ENCODE data around the gene ARHGAP45. TPM values are rescaled to one million over a fixed set of nuclear protein-coding genes. Genes with fewer than 3 reads are reported as not detected.
A peak's percentile ranks its signal among the peaks of the same experiment; 100 is the strongest.

Gene ARHGAP45
- total RNA-seq, 3 donors from 2014 or later (not counting 1 experiment from before 2014, with no cell fraction given): 535 to 601 (median 560) TPM

GRCh38 chr19:1060689-1061088 is 6.3 kb upstream of the ARHGAP45 start:
- H3K9me3 ChIP-seq (ENCODE audit: control insufficient read depth, insufficient read depth, low read length): peaks cover 27% of the 10 kb centered on the region
- no peak for ATAC-seq
- no peak overlapping the region for H3K27ac ChIP-seq (ENCODE audit: low read length)
- Mint-ChIP-seq H3K36me3 (no peaks in the 10 kb centered on the region), H3K4me3 (no peak overlapping the region), H3K27me3 (ENCODE audit: low read depth in 2 of 2) (no peaks in the 10 kb centered on the region), H3K4me1 (peaks cover 20 to 44% of the 10 kb centered on the region in 2 donors), H3K27ac (no peak overlapping the region), H3K9me3 (no peaks in the 10 kb centered on the region)
- TF ChIP-seq CTCF (IDR thresholded peaks at IDR 0.05): no peak
- peaks cover 22% of the 10 kb centered on the region for H3K36me3 ChIP-seq (ENCODE audit: control insufficient read depth, insufficient read depth, low read length)
- no peaks in the 10 kb centered on the region for H3K27me3 ChIP-seq (ENCODE audit: control insufficient read depth, insufficient read depth, low read length)
- no peak overlapping the region for H3K4me3 ChIP-seq (ENCODE audit: low read length)
- WGBS (ENCODE audit: insufficient coverage): 85% methylated on average over 5 of the region's 5 CpGs
- peaks cover 33% of the 10 kb centered on the region for H3K4me1 ChIP-seq (ENCODE audit: control insufficient read depth, insufficient read depth, low read length)
- intact Hi-C loops (cut with micrococcal nuclease): no loop called here
- DNase-seq: no peak

DNA sequence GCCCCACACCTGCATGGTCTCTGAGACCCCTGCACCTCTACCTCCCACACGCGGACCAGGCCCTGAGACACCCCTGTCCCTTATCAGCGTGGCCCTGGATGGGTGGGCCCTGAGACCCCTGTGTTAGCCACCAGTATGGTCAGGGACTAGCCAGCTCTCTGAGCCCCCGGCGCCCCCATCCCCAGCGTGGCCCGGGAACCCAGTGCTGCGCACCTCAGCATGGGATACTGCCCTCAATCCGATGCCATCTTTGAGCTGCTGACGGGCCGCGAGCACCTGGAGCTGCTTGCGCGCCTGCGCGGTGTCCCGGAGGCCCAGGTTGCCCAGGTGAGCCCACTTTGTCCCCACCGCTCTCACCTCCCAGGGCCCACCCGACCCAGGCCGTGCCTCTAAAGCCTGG is 5.0 kb upstream of the ARHGAP45 start:
- no peaks in the 10 kb centered on the region for H3K27me3 ChIP-seq (ENCODE audit: control insufficient read depth, insufficient read depth, low read length)
- DNase-seq (no peak), ATAC-seq (no peak)
- WGBS (ENCODE audit: insufficient coverage): 98% methylated on average over 20 of the region's 20 CpGs
- no peak overlapping the region for H3K27ac ChIP-seq (ENCODE audit: low read length)
- H3K4me1 ChIP-seq (ENCODE audit: control insufficient read depth, insufficient read depth, low read length): peaks cover 44% of the 10 kb centered on the region
- Mint-ChIP-seq H3K27ac (no peak overlapping the region), H3K4me3 (no peak overlapping the region), H3K4me1 (peaks cover 18 to 43% of the 10 kb centered on the region in 2 donors), H3K27me3 (ENCODE audit: low read depth in 2 of 2) (no peaks in the 10 kb centered on the region), H3K9me3 (no peaks in the 10 kb centered on the region), H3K36me3 (no peaks in the 10 kb centered on the region)
- TF ChIP-seq CTCF (IDR thresholded peaks at IDR 0.05): no peak
- H3K36me3 ChIP-seq (ENCODE audit: control insufficient read depth, insufficient read depth, low read length): peaks cover 11% of the 10 kb centered on the region
- H3K9me3 ChIP-seq (ENCODE audit: control insufficient read depth, insufficient read depth, low read length): peaks cover 19% of the 10 kb centered on the region
- intact Hi-C loops (cut with micrococcal nuclease): no loop called here
- no peak overlapping the region for H3K4me3 ChIP-seq (ENCODE audit: low read length)

- H3K27ac Mint-ChIP-seq: no peak overlapping the region
- WGBS (ENCODE audit: insufficient coverage): 97% methylated on average over 16 of the region's 17 CpGs
- H3K36me3 Mint-ChIP-seq: no peaks in the 10 kb centered on the region
- H3K9me3 Mint-ChIP-seq: no peaks in the 10 kb centered on the region
- peak in 2 of 3 donors; percentile 0 for ATAC-seq
- no peak for DNase-seq
- H3K4me1 Mint-ChIP-seq: peaks cover 13 to 38% of the 10 kb centered on the region in 2 donors
- H3K27me3 ChIP-seq (ENCODE audit: control insufficient read depth, insufficient read depth, low read length): no peaks in the 10 kb centered on the region
- no peak overlapping the region for H3K4me3 Mint-ChIP-seq
- H3K4me1 ChIP-seq (ENCODE audit: control insufficient read depth, insufficient read depth, low read length): peaks cover 41% of the 10 kb centered on the region
- peaks cover 6% of the 10 kb centered on the region for H3K36me3 ChIP-seq (ENCODE audit: control insufficient read depth, insufficient read depth, low read length)
- no peaks in the 10 kb centered on the region for H3K27me3 Mint-ChIP-seq (ENCODE audit: low read depth in 2 of 2)
- no peak for TF ChIP-seq CTCF (IDR thresholded peaks at IDR 0.05)
- intact Hi-C loops (cut with micrococcal nuclease): no loop called here
- no peak overlapping the region for H3K27ac ChIP-seq (ENCODE audit: low read length)
- no peak overlapping the region for H3K4me3 ChIP-seq (ENCODE audit: low read length)
- peaks cover 14% of the 10 kb centered on the region for H3K9me3 ChIP-seq (ENCODE audit: control insufficient read depth, insufficient read depth, low read length)
Observed at GRCh38 chr19:1062387-1063029, 4.5 kb upstream of the ARHGAP45 start.
